SH-SY5Y (cell line): ENCODE data around the gene INPP5E.

Source experiments
- GATA2 ChIP-seq: IDR thresholded peaks from 2 replicates; pipeline ENCODE4 v1.6.1; 2011; ENCODE audit warnings: mild to moderate bottlenecking, low read depth, low read length
- GATA3 ChIP-seq: IDR thresholded peaks from 2 replicates; pipeline ENCODE4 v1.6.1; 2011; ENCODE audit warnings: low read depth, mild to moderate bottlenecking, low read length, moderate library complexity

GRCh38 chr9:136398286-136398685 lies 41.4 kb downstream of the INPP5E start:
- no peak for TF ChIP-seq GATA2
- TF ChIP-seq GATA3, result no peak
